HUES6 (cell line): ENCODE data around the gene SHROOM2.

Experiments used
- H3K27ac ChIP-seq: 2 replicates; pipeline ENCODE4 v1.7.0; 2013; ENCODE audit warnings: low read depth, mild to moderate bottlenecking, low read length, inconsistent platforms
- H3K27me3 ChIP-seq: 2 replicates; pipeline ENCODE4 v1.6.1; 2013; ENCODE audit warnings: low read length; ENCODE audit not compliant: control insufficient read depth, insufficient read depth
- H3K36me3 ChIP-seq: 2 replicates; pipeline ENCODE4 v1.6.1; 2013; ENCODE audit warnings: low read length; ENCODE audit not compliant: control insufficient read depth, insufficient read depth
- H3K4me1 ChIP-seq: 2 replicates; pipeline ENCODE4 v1.6.1; 2013; ENCODE audit warnings: low read length; ENCODE audit not compliant: control insufficient read depth, insufficient read depth
- H3K4me3 ChIP-seq: 2 replicates; pipeline ENCODE4 v1.5.1; 2013; ENCODE audit warnings: low read depth, low read length
- H3K9ac ChIP-seq: one replicate; pipeline ENCODE4 v1.6.1; 2013; ENCODE audit warnings: mild to moderate bottlenecking, low read length
- H3K9me3 ChIP-seq: 2 replicates; pipeline ENCODE4 v1.6.1; 2013; ENCODE audit warnings: low read depth, low read length; ENCODE audit not compliant: control insufficient read depth, insufficient read depth

SHROOM2 gene

GRCh38 chrX:9882669-9883446 is 96.6 kb downstream of the SHROOM2 start:
- H3K9me3 ChIP-seq = no peaks in the 10 kb centered on the region
- H3K27ac ChIP-seq = no peak overlapping the region
- no peak overlapping the region for H3K9ac ChIP-seq
- peaks cover 16% of the 10 kb centered on the region; the same call in 1 of the 2 replicates for H3K4me1 ChIP-seq
- H3K4me3 ChIP-seq = no peak overlapping the region
- no peaks in the 10 kb centered on the region for H3K27me3 ChIP-seq
- peaks cover 8% of the 10 kb centered on the region for H3K36me3 ChIP-seq

- no peaks in the 10 kb centered on the region for H3K9me3 ChIP-seq
- H3K4me1 ChIP-seq = peaks cover 10% of the 10 kb centered on the region; the same call in 1 of the 2 replicates
- peaks cover 8% of the 10 kb centered on the region for H3K36me3 ChIP-seq
- H3K4me3 ChIP-seq = no peak overlapping the region
- no peak overlapping the region for H3K9ac ChIP-seq
- H3K27ac ChIP-seq = no peak overlapping the region
- H3K27me3 ChIP-seq = no peaks in the 10 kb centered on the region
Measured at GRCh38 chrX:9884031-9884779, 98.0 kb downstream of the SHROOM2 start.

GRCh38 chrX:9885150-9885549 is 98.9 kb downstream of the SHROOM2 start:
- peaks cover 9% of the 10 kb centered on the region; the same call in 1 of the 2 replicates for H3K4me1 ChIP-seq
- H3K36me3 ChIP-seq = peaks cover 8% of the 10 kb centered on the region

GRCh38 chrX:9887659-9888297 is 101.5 kb downstream of the SHROOM2 start:
- Histone ChIP-seq H3K27ac (no peak overlapping the region), H3K4me3 (no peak overlapping the region), H3K9me3 (no peaks in the 10 kb centered on the region), H3K36me3 (peaks cover 8% of the 10 kb centered on the region), H3K9ac (no peak overlapping the region), H3K27me3 (no peaks in the 10 kb centered on the region), H3K4me1 (peaks cover 3% of the 10 kb centered on the region; the same call in 1 of the 2 replicates)

More at GRCh38 chrX:9885150-9885549, 98.9 kb downstream of the SHROOM2 start:
- no peak overlapping the region for H3K27ac ChIP-seq
- H3K27me3 ChIP-seq = no peaks in the 10 kb centered on the region
- H3K9ac ChIP-seq = no peak overlapping the region
- no peaks in the 10 kb centered on the region for H3K9me3 ChIP-seq
- no peak overlapping the region for H3K4me3 ChIP-seq

GRCh38 chrX:9888953-9889470 is 102.8 kb downstream of the SHROOM2 start:
- no peak overlapping the region for H3K27ac ChIP-seq
- no peaks in the 10 kb centered on the region for H3K4me1 ChIP-seq
- no peak overlapping the region for H3K4me3 ChIP-seq
- no peak overlapping the region for H3K9ac ChIP-seq
- peaks cover 10% of the 10 kb centered on the region for H3K36me3 ChIP-seq
- no peaks in the 10 kb centered on the region for H3K9me3 ChIP-seq
- no peaks in the 10 kb centered on the region for H3K27me3 ChIP-seq

- Histone ChIP-seq H3K27me3 (no peaks in the 10 kb centered on the region), H3K4me1 (no peaks in the 10 kb centered on the region), H3K9me3 (no peaks in the 10 kb centered on the region), H3K9ac (no peak overlapping the region), H3K27ac (no peak overlapping the region), H3K4me3 (no peak overlapping the region), H3K36me3 (peaks cover 26% of the 10 kb centered on the region)
Measured at GRCh38 chrX:9890681-9891091, 104.5 kb downstream of the SHROOM2 start.

- Histone ChIP-seq H3K4me3 (no peak overlapping the region), H3K9ac (no peak overlapping the region), H3K27me3 (no peaks in the 10 kb centered on the region), H3K36me3 (peaks cover 38% of the 10 kb centered on the region), H3K9me3 (no peaks in the 10 kb centered on the region), H3K4me1 (peaks cover 3% of the 10 kb centered on the region; the same call in 1 of the 2 replicates), H3K27ac (no peak overlapping the region)
Measured at GRCh38 chrX:9895225-9895912, 109.1 kb downstream of the SHROOM2 start.

- peaks cover 3% of the 10 kb centered on the region; the same call in 1 of the 2 replicates for H3K4me1 ChIP-seq
- H3K9me3 ChIP-seq = no peaks in the 10 kb centered on the region
- no peak overlapping the region for H3K4me3 ChIP-seq
- H3K27me3 ChIP-seq = no peaks in the 10 kb centered on the region
- H3K9ac ChIP-seq = no peak overlapping the region
- no peak overlapping the region for H3K27ac ChIP-seq
- H3K36me3 ChIP-seq = peaks cover 38% of the 10 kb centered on the region
Measured at GRCh38 chrX:9897761-9898161, 111.5 kb downstream of the SHROOM2 start.

- H3K27me3 ChIP-seq = no peaks in the 10 kb centered on the region
Measured at GRCh38 chrX:9899640-9900111, 113.4 kb downstream of the SHROOM2 start.

GRCh38 chrX:9902656-9903055 is 116.4 kb downstream of the SHROOM2 start:
- Histone ChIP-seq H3K36me3 (peaks cover 9% of the 10 kb centered on the region), H3K9ac (no peak overlapping the region), H3K27me3 (no peaks in the 10 kb centered on the region), H3K4me3 (no peak overlapping the region), H3K4me1 (peaks cover 9% of the 10 kb centered on the region), H3K9me3 (no peaks in the 10 kb centered on the region), H3K27ac (no peak overlapping the region)

More at GRCh38 chrX:9899640-9900111, 113.4 kb downstream of the SHROOM2 start:
- H3K9me3 ChIP-seq = no peaks in the 10 kb centered on the region
- H3K27ac ChIP-seq = no peak overlapping the region
- no peak overlapping the region for H3K4me3 ChIP-seq
- no peak overlapping the region for H3K9ac ChIP-seq
- peaks cover 30% of the 10 kb centered on the region for H3K36me3 ChIP-seq
- peaks cover 3% of the 10 kb centered on the region; the same call in 1 of the 2 replicates for H3K4me1 ChIP-seq
